Progenitor cell of endocrine pancreas (in vitro differentiated cells): ENCODE data around the gene RDH16. TPM values are rescaled to one million over a fixed set of nuclear protein-coding genes. Genes with fewer than 3 reads are reported as not detected.
"Not testable (repeated sequence)": the region's sequence is repeated elsewhere in the genome, so short reads cannot be mapped to it uniquely, and the experiment has no call there.

ENCODE experiments used
- DNase-seq: peaks from one replicate; pipeline ENCODE4 v3.0.0; 2021; ENCODE audit warnings: low spot score; ENCODE audit not compliant: unreplicated experiment
- H3K27ac Mint-ChIP-seq: 2 replicates; pipeline ENCODE4 v1.8.0; 2021; ENCODE audit warnings: mild to moderate bottlenecking, moderate library complexity, mixed read lengths
- H3K27me3 Mint-ChIP-seq: 2 replicates; pipeline ENCODE4 v1.8.0; 2021; ENCODE audit warnings: mixed read lengths
- H3K36me3 Mint-ChIP-seq: 2 replicates; pipeline ENCODE4 v1.8.0; 2022; ENCODE audit warnings: mixed read lengths; ENCODE audit not compliant: insufficient read depth
- H3K4me1 Mint-ChIP-seq: 2 replicates; pipeline ENCODE4 v1.8.0; 2021; ENCODE audit warnings: low read depth, mixed read lengths
- H3K4me3 Mint-ChIP-seq: 2 replicates; pipeline ENCODE4 v1.8.0; 2021; ENCODE audit warnings: low read depth, mild to moderate bottlenecking, moderate library complexity, mixed read lengths
- H3K9me3 Mint-ChIP-seq: 2 replicates; pipeline ENCODE4 v1.8.0; 2021; ENCODE audit warnings: low read depth, mixed read lengths
- total RNA-seq: library from RNA; stranded (reverse); gene quantifications from 2 replicates; pipeline ENCODE4 v1.2.1, GENCODE V29; 2021
- TF ChIP-seq, protein P1 (sequence below): fragments of 200-600 bp; sonication (generic); IDR thresholded peaks from one replicate; pipeline ENCODE4 v1.5.0; 2021; ENCODE audit warnings: antibody characterized with exemption, mild to moderate bottlenecking; ENCODE audit not compliant: unreplicated experiment

RDH16 gene
- total RNA-seq, 1 donor from 2014 or later: 0.98 TPM

GRCh38 chr12:56916296-56916995 is 41.0 kb downstream of the RDH16 start:
- H3K4me3 Mint-ChIP-seq: no peak overlapping the region
- peaks cover 2% of the 10 kb centered on the region for H3K9me3 Mint-ChIP-seq
- no peaks in the 10 kb centered on the region for H3K36me3 Mint-ChIP-seq
- H3K4me1 Mint-ChIP-seq: no peaks in the 10 kb centered on the region
- H3K27me3 Mint-ChIP-seq: peaks cover 12% of the 10 kb centered on the region
- H3K27ac Mint-ChIP-seq: no peak overlapping the region
- TF ChIP-seq, protein P1, sequence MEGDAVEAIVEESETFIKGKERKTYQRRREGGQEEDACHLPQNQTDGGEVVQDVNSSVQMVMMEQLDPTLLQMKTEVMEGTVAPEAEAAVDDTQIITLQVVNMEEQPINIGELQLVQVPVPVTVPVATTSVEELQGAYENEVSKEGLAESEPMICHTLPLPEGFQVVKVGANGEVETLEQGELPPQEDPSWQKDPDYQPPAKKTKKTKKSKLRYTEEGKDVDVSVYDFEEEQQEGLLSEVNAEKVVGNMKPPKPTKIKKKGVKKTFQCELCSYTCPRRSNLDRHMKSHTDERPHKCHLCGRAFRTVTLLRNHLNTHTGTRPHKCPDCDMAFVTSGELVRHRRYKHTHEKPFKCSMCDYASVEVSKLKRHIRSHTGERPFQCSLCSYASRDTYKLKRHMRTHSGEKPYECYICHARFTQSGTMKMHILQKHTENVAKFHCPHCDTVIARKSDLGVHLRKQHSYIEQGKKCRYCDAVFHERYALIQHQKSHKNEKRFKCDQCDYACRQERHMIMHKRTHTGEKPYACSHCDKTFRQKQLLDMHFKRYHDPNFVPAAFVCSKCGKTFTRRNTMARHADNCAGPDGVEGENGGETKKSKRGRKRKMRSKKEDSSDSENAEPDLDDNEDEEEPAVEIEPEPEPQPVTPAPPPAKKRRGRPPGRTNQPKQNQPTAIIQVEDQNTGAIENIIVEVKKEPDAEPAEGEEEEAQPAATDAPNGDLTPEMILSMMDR: no peak
- DNase-seq: no peak

- TF ChIP-seq, protein P1: no peak
Measured at GRCh38 chr12:56914724-56915123, 42.7 kb downstream of the RDH16 start.

GRCh38 chr12:56914256-56914655 is 43.2 kb downstream of the RDH16 start:
- H3K4me1 Mint-ChIP-seq: no peaks in the 10 kb centered on the region
- peaks cover 1% of the 10 kb centered on the region for H3K36me3 Mint-ChIP-seq
- H3K4me3 Mint-ChIP-seq: no peak overlapping the region
- peaks cover 9% of the 10 kb centered on the region for H3K9me3 Mint-ChIP-seq
- H3K27me3 Mint-ChIP-seq: peaks cover 12% of the 10 kb centered on the region
- no peak for DNase-seq
- no peak overlapping the region for H3K27ac Mint-ChIP-seq
- TF ChIP-seq, protein P1: no peak

More at GRCh38 chr12:56914724-56915123, 42.7 kb downstream of the RDH16 start:
- H3K36me3 Mint-ChIP-seq: peaks cover 1% of the 10 kb centered on the region
- no peak overlapping the region for H3K27ac Mint-ChIP-seq
- no peaks in the 10 kb centered on the region for H3K4me1 Mint-ChIP-seq
- H3K9me3 Mint-ChIP-seq: peaks cover 7% of the 10 kb centered on the region
- DNase-seq: no peak
- peaks cover 12% of the 10 kb centered on the region for H3K27me3 Mint-ChIP-seq
- H3K4me3 Mint-ChIP-seq: no peak overlapping the region

DNA sequence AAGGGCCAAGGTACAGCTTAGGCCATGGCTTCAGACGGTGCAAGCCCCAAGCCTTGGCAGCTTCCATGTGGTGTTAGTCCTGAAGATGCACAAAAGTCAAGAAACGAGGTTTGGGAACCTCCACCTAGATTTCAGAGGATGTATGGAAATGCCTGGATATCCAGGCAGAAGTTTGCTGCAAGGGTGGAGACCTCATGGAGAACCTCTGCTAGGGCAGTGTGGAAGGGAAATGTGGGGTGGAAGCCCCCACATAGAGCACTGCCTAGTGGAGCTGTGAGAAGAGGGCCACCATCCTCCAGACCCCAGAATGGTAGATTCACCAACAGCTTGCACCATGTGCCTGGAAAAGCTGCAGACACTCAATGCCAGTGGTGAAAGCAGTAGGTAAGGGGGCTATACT is 48.0 kb downstream of the RDH16 start:
- peaks cover 18% of the 10 kb centered on the region for H3K9me3 Mint-ChIP-seq
- not testable (repeated sequence) for H3K27ac Mint-ChIP-seq, H3K36me3 Mint-ChIP-seq, H3K27me3 Mint-ChIP-seq, DNase-seq, H3K4me3 Mint-ChIP-seq, H3K4me1 Mint-ChIP-seq

GRCh38 chr12:56908136-56908535 is 49.3 kb downstream of the RDH16 start:
- DNase-seq: no peak
- Mint-ChIP-seq H3K27me3 (peaks cover 2% of the 10 kb centered on the region), H3K9me3 (peaks cover 22% of the 10 kb centered on the region), H3K36me3 (peaks cover 1% of the 10 kb centered on the region), H3K4me1 (no peaks in the 10 kb centered on the region), H3K27ac (no peak overlapping the region), H3K4me3 (no peak overlapping the region)
- TF ChIP-seq, protein P1: no peak

- peaks cover 33% of the 10 kb centered on the region for H3K9me3 Mint-ChIP-seq
- H3K36me3 Mint-ChIP-seq: peaks cover 1% of the 10 kb centered on the region
- H3K4me1 Mint-ChIP-seq: no peaks in the 10 kb centered on the region
- no peak overlapping the region for H3K27ac Mint-ChIP-seq
- no peak for DNase-seq
- no peaks in the 10 kb centered on the region for H3K27me3 Mint-ChIP-seq
- H3K4me3 Mint-ChIP-seq: no peak overlapping the region
- TF ChIP-seq, protein P1: no peak
Measured at GRCh38 chr12:56905852-56906251, 51.6 kb downstream of the RDH16 start.
